D341Med (cell line): ENCODE results near the gene USO1.
"Not testable (repeated sequence)": the region's sequence is repeated elsewhere in the genome, so short reads cannot be mapped to it uniquely, and the experiment has no call there.

Experiments
- DNase-seq: peaks from one replicate; pipeline ENCODE4 v3.0.0; 2012; ENCODE audit warnings: low spot score

Gene USO1, protein sequence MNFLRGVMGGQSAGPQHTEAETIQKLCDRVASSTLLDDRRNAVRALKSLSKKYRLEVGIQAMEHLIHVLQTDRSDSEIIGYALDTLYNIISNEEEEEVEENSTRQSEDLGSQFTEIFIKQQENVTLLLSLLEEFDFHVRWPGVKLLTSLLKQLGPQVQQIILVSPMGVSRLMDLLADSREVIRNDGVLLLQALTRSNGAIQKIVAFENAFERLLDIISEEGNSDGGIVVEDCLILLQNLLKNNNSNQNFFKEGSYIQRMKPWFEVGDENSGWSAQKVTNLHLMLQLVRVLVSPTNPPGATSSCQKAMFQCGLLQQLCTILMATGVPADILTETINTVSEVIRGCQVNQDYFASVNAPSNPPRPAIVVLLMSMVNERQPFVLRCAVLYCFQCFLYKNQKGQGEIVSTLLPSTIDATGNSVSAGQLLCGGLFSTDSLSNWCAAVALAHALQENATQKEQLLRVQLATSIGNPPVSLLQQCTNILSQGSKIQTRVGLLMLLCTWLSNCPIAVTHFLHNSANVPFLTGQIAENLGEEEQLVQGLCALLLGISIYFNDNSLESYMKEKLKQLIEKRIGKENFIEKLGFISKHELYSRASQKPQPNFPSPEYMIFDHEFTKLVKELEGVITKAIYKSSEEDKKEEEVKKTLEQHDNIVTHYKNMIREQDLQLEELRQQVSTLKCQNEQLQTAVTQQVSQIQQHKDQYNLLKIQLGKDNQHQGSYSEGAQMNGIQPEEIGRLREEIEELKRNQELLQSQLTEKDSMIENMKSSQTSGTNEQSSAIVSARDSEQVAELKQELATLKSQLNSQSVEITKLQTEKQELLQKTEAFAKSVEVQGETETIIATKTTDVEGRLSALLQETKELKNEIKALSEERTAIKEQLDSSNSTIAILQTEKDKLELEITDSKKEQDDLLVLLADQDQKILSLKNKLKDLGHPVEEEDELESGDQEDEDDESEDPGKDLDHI

GRCh38 chr4:75724066-75724866 lies at the start of gene USO1:
USO1 (plus strand) TSS chr4:75724577; CDS start chr4:75724820, 243 bp downstream.
- DNase-seq: peak; percentile 97

- no peak for DNase-seq
Observed at GRCh38 chr4:75675004-75675531, 49.3 kb upstream of the USO1 start.

GRCh38 chr4:75678473-75678872 lies 45.9 kb upstream of the USO1 start:
- DNase-seq: no peak

- DNase-seq: no peak
Observed at GRCh38 chr4:75678965-75679364, 45.4 kb upstream of the USO1 start.

DNA sequence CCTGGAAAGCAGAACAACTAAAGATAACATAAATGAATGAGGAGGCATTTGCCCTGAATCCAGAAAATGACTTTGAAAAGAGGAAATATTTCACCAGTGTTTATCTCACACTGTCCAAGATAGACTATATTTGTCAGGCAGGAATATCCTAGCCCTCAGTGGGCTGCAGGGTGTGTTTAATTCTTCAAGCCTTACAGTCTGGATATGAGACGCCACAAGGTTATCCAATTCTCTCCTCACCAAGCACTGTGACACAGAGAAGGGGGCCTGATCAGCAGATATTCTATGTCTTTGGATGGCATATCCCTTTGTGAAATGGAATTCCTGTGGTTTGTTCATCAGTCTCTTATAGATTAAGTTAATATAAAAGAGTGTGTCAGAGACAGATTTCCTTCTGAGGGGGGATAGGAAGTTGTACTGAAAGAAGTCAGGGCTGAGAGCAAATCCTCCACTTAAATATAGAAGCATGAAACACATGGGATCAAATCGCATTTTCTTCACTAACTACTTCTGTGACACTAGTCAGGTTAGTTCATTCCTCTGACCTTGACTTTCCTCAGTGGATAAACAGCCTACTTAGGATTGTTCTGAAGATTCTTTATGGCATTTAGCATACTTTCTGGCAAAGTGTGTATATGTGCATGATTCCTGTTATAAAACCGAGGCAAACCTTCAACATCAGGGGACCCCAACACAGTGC lies 44.4 kb upstream of the USO1 start:
- DNase-seq: no peak

GRCh38 chr4:75683482-75684155 lies 40.8 kb upstream of the USO1 start:
- no peak for DNase-seq

GRCh38 chr4:75685546-75686189 lies 38.7 kb upstream of the USO1 start:
- DNase-seq: no peak

DNA sequence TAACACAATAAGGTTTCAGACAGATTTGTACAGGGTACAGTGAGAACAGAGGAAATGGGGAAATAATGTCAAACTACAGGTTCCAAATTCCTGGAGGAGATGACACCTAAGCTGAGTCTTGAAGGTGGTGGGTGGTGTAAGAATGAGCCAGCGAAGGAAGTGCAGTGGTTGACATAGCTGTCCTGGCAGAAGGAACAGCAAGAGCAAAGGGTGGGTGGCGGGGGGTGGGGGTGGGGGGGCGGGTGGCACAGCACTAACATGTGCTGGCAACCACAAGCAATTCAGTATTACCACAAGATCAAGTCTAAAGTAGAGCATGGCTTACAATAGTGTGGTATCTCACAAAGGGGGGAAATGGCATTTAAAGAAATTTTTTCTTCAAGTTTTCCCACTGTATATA lies 38.0 kb upstream of the USO1 start:
- no peak for DNase-seq

GRCh38 chr4:75687125-75687524 lies 37.3 kb upstream of the USO1 start:
- not testable (repeated sequence) for DNase-seq

- not testable (repeated sequence) for DNase-seq
Observed at GRCh38 chr4:75692066-75692465, 32.3 kb upstream of the USO1 start.

DNA sequence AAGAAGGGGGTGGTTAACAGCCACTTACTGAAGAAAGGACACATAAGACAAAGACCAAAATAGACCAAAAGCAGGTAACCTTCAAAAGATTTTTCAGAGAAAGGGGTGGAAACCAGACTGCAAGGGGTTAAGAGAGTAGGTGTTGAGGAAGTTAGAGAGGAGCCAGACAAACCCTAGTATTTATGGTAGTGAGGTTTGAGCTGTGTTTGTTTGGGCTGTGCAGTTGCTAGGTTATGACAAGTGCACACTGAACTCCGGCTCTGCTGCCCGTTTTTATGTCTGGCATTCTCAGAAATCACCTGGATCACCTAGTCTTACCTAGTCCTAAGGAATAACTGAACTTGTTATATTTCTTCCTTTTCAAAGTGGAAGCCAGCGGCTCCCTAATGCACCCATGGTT lies 28.3 kb upstream of the USO1 start:
- DNase-seq: no peak

- DNase-seq: no peak
Observed at GRCh38 chr4:75696581-75696980, 27.8 kb upstream of the USO1 start.

DNA sequence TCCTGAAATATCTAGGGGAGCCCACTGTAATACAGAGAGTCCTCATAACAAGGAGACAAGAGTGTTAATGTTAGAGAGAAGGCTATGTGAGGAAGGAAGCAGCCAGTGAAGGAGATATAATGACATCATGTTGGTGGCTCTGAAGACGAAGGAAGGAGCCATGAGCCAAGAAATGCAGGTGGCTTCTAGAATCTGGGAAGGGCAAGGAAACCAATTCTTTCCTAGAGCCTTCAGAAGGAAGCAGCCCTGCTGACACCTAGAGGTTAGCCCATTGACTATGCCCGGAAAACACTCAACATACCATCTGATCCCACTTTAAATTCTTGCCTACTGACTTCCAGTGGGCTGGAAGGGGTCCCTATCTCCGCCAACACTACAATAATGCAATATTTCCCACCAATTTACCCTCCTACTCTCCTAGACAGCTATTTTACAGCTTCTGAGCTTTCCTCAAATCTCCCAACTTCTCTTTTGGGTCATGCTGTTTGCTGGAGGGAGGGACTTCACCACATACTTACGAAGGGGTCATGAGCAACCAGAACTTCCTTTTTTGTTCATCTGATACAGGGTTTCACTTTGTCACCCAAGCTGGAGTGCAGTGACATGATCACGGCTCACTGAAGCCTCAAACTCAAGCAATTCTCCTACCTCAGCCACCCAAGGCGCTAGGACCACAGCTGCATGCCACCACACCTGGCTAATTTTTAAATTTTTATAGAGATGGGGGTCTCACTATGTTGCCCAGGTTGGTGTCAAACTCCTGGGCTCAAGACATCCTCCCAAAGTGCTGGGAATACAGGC lies 26.0 kb upstream of the USO1 start:
- DNase-seq: no peak

DNA sequence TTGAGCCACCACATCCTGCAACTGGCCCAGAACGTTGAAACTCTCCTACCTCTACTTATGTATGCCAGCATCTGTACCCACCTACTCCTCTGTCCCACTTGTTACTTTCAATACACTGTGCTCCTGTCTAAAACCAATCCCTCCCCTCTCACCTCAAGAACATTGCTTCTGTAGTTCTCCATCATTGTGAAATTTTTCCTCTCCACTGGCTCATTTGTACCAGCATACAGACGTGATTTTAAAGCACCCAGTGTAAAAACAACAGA lies 25.5 kb upstream of the USO1 start:
- no peak for DNase-seq

DNA sequence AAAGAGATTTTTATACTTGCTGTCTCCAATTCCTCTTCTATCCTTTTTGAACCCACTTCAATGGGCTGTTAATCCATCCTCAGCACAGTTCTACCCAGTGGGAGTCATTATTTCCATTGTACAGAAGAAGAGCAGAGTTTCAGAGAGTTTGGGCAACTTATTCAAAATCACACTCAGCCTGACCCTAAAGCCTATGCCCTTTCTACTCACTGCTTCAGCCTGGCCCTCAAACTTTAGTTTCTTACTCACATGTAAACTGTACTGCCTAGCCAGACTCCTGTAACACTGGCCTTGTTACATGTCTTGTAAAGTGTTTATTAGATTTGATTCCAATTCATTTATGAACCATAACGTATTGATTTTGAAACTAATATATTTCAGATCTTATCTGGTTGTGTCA lies 25.1 kb upstream of the USO1 start:
- DNase-seq: no peak

GRCh38 chr4:75702919-75703411 lies 21.4 kb upstream of the USO1 start:
- no peak for DNase-seq

GRCh38 chr4:75705198-75705977 lies 19.0 kb upstream of the USO1 start:
- DNase-seq: no peak

DNA sequence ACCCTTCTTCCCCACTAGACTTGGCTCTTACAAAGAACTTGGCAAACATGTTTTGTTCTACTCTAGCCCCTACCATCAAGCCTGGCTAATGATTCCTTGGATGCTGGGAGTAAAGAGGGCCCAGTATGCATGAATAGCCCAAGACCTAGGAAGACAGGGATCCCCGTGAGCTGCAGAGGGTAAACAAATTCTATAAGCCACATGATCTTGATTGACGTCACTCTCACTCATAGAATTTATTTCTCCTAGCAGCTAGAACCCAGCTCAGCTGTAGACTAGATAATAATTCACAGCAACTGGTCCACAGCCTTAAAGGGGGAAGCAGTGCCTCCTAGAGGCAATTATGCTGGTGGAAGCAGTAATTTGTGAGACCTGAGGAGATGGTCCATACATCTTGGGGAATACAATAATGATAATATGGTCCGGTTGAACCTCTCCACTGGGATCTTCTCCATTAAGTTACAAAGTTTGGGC lies 16.1 kb upstream of the USO1 start:
- DNase-seq: no peak
